Chondrocyte (in vitro differentiated cells): ENCODE results near the gene CHIA. TPM values are rescaled to one million over a fixed set of nuclear protein-coding genes. Genes with fewer than 3 reads are reported as not detected.
"Not testable (repeated sequence)": the region's sequence is repeated elsewhere in the genome, so short reads cannot be mapped to it uniquely, and the experiment has no call there.

Experiments
- DNase-seq: peaks from one replicate; pipeline ENCODE4 v3.0.0; 2021; ENCODE audit warnings: mixed read lengths, low spot score
- H3K27ac Mint-ChIP-seq: one replicate; pipeline ENCODE4 v1.8.0; 2021; ENCODE audit warnings: mild to moderate bottlenecking, moderate library complexity, mixed read lengths; ENCODE audit not compliant: unreplicated experiment
- H3K27me3 Mint-ChIP-seq: 2 replicates; pipeline ENCODE4 v1.8.0; 2021; ENCODE audit warnings: low read depth, mixed read lengths
- H3K36me3 Mint-ChIP-seq: 2 replicates; pipeline ENCODE4 v1.8.0; 2021; ENCODE audit warnings: low read depth, mixed read lengths
- H3K4me1 Mint-ChIP-seq: 2 replicates; pipeline ENCODE4 v1.8.0; 2021; ENCODE audit warnings: low read depth, mild to moderate bottlenecking, mixed read lengths
- H3K4me3 Mint-ChIP-seq: one replicate; pipeline ENCODE4 v1.8.0; 2021; ENCODE audit warnings: mild to moderate bottlenecking, moderate library complexity, mixed read lengths; ENCODE audit not compliant: unreplicated experiment
- H3K9me3 Mint-ChIP-seq: 2 replicates; pipeline ENCODE4 v1.8.0; 2021; ENCODE audit warnings: low read depth, mixed read lengths
- total RNA-seq: library from RNA; stranded (reverse); gene quantifications from 3 replicates; pipeline ENCODE4 v1.2.1, GENCODE V29; 2021
- TF ChIP-seq, protein P1 (sequence below): fragments of 200-600 bp; sonication (generic); IDR thresholded peaks from 2 replicates; pipeline ENCODE4 v1.5.0; 2021; ENCODE audit warnings: antibody characterized with exemption, mild to moderate bottlenecking, moderate library complexity

Gene CHIA
- total RNA-seq, 1 donor from 2014 or later: not detected

DNA sequence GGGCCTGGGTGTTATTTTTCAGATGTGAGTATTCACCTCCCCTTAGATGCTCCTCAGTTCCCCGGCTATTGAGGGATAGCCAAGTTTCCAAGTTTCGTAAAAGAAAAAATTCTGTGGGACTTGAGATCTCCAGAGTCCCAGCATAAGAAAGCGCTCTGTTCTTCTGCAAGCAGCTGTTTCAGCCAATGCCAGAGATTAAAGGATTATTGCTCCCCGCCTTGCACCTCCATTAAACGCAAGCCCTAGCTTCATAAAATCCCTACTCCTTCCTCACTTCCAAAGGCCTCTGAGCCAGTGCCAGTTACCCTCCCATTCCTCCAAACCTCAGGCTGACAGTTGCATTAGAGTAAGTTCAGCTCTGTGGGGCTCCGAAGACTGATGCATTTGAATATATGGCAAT, 56.4 kb downstream of the CHIA start:
- Mint-ChIP-seq H3K27me3 (peaks cover 5% of the 10 kb centered on the region), H3K4me1 (peaks cover 16% of the 10 kb centered on the region), H3K36me3 (no peaks in the 10 kb centered on the region), H3K27ac (peak overlapping the region; percentile 81), H3K9me3 (no peaks in the 10 kb centered on the region), H3K4me3 (peak overlapping the region; percentile 89)
- TF ChIP-seq, protein P1, sequence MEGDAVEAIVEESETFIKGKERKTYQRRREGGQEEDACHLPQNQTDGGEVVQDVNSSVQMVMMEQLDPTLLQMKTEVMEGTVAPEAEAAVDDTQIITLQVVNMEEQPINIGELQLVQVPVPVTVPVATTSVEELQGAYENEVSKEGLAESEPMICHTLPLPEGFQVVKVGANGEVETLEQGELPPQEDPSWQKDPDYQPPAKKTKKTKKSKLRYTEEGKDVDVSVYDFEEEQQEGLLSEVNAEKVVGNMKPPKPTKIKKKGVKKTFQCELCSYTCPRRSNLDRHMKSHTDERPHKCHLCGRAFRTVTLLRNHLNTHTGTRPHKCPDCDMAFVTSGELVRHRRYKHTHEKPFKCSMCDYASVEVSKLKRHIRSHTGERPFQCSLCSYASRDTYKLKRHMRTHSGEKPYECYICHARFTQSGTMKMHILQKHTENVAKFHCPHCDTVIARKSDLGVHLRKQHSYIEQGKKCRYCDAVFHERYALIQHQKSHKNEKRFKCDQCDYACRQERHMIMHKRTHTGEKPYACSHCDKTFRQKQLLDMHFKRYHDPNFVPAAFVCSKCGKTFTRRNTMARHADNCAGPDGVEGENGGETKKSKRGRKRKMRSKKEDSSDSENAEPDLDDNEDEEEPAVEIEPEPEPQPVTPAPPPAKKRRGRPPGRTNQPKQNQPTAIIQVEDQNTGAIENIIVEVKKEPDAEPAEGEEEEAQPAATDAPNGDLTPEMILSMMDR: no peak
- DNase-seq: no peak

DNA sequence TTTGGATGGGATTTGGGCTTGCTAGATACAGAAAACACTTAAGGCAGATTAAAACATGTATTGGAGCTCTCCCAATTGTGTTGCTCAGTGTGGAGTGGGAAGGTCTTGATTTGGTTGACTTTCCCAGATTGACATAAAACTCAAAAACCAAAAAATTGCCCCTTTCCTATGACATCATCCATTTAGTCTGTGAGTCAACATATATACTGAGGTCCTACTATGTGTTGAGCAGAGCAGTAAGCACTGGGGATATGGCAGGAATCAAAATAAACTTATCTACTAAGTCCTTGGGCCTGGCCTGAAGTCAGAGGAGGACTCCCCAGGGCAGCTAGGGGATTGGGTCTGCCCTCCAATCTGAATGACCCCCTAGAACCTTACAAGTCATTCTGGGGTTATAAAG, 61.0 kb downstream of the CHIA start:
- H3K36me3 Mint-ChIP-seq: no peaks in the 10 kb centered on the region

DNA sequence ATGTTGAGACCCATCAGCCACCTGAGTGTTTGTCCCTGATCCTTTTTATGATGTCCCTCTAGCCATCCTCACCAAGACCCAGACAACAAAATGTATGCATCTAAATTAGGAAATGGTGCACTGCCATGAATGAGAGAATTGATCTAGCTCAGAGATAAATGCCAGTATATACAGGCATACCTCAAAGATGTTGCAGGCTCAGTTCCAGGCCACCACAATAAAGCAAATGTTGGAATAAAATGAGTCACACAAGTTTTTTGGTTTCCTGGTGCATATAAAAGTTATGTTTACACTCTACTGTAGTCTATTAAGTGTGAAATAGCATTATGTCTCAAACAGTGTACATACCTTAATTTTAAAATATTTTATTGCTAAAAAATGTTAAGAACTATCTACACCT, 63.9 kb downstream of the CHIA start:
- Mint-ChIP-seq H3K4me1 (no peaks in the 10 kb centered on the region), H3K4me3 (no peak overlapping the region), H3K27me3 (peaks cover 14% of the 10 kb centered on the region), H3K9me3 (peaks cover 6% of the 10 kb centered on the region), H3K36me3 (no peaks in the 10 kb centered on the region), H3K27ac (no peak overlapping the region)
- TF ChIP-seq, protein P1: no peak
- no peak for DNase-seq

More for the DNA sequence above, 61.0 kb downstream of the CHIA start:
- Mint-ChIP-seq H3K4me1 (peaks cover 5% of the 10 kb centered on the region), H3K27ac (no peak overlapping the region), H3K4me3 (no peak overlapping the region), H3K27me3 (peaks cover 10% of the 10 kb centered on the region), H3K9me3 (peaks cover 6% of the 10 kb centered on the region)
- TF ChIP-seq, protein P1: no peak
- DNase-seq: no peak

DNA sequence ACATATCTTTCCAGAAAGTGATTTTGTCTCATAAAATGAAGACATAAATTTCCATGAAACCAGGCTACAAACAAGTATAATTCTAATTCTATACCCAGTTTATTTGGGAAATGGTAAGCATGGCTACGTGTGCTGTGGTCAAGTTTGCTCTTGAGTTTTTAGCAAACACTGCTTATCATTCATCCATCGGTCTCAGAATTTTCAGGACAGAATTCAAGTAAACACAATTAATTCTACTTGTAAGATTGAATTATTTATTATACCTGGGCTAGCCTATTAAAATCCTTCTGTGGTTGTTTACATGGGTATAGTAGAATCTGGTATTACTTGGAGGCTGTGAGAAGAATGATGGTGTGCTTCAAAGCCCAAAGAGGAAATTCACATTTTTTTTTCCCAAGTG, 68.3 kb downstream of the CHIA start:
- Mint-ChIP-seq H3K27me3 (peaks cover 15% of the 10 kb centered on the region), H3K4me3 (no peak overlapping the region), H3K27ac (no peak overlapping the region), H3K36me3 (no peaks in the 10 kb centered on the region), H3K4me1 (no peaks in the 10 kb centered on the region), H3K9me3 (peaks cover 6% of the 10 kb centered on the region)
- TF ChIP-seq, protein P1: no peak
- DNase-seq: no peak

DNA sequence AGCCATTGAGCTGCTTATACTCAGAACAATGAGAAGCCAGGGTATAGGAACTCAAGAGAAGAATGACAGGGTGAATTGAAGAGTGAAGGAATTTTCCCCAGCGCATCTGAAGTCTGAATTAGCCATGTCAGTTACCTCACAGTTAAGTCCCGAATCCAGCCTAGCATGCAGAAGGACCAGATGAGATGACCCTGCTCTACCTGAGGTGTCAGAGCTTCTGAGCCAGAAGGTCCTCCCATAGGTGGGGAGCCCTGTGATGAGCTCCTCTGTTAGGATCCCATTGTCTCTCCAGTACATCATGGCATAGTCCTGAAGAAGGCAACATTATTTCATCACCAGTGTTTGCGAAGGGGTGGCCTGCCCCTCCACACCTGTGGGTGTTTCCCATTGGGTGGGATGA, 68.7 kb downstream of the CHIA start:
- H3K9me3 Mint-ChIP-seq: peaks cover 6% of the 10 kb centered on the region
- no peak for DNase-seq
- H3K27me3 Mint-ChIP-seq: peaks cover 14% of the 10 kb centered on the region
- no peak overlapping the region for H3K4me3 Mint-ChIP-seq
- TF ChIP-seq, protein P1: no peak
- H3K36me3 Mint-ChIP-seq: no peaks in the 10 kb centered on the region
- no peak overlapping the region for H3K27ac Mint-ChIP-seq
- H3K4me1 Mint-ChIP-seq: no peaks in the 10 kb centered on the region

DNA sequence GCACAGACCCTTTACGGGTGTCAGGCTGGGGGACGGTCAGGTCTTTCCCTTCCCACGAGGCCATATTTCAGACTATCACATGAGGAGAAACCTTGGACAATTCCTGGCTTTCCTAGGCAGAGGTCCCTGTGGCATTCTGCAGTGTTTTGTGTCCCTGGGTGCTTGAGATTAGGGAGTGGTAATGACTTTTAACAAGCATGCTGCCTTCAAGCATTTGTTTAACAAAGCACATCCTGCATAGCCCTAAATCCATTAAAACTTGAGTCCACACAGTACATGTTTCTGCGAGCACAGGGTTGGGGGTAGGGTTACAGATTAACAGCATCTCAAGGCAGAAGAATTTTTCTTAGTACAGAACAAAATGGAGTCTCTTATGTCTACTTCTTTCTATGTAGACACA, 69.6 kb downstream of the CHIA start:
- H3K4me1 Mint-ChIP-seq, DNase-seq, H3K27ac Mint-ChIP-seq, H3K9me3 Mint-ChIP-seq, H3K36me3 Mint-ChIP-seq, H3K4me3 Mint-ChIP-seq: not testable (repeated sequence)
- peaks cover 13% of the 10 kb centered on the region for H3K27me3 Mint-ChIP-seq
